Stimulated activated CD4-positive, alpha-beta T cell treated with anti-CD3 and anti-CD28 coated beads, Interleukin-4, amount 100 ng/mL, for 4 hours (primary cell): ENCODE results near the gene CISH.

ENCODE experiments used
- DNase-seq, 2 experiments: peaks; one replicate each; pipeline ENCODE4 v3.0.0-alpha.2; 2020

CISH gene, protein sequence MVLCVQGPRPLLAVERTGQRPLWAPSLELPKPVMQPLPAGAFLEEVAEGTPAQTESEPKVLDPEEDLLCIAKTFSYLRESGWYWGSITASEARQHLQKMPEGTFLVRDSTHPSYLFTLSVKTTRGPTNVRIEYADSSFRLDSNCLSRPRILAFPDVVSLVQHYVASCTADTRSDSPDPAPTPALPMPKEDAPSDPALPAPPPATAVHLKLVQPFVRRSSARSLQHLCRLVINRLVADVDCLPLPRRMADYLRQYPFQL

DNA sequence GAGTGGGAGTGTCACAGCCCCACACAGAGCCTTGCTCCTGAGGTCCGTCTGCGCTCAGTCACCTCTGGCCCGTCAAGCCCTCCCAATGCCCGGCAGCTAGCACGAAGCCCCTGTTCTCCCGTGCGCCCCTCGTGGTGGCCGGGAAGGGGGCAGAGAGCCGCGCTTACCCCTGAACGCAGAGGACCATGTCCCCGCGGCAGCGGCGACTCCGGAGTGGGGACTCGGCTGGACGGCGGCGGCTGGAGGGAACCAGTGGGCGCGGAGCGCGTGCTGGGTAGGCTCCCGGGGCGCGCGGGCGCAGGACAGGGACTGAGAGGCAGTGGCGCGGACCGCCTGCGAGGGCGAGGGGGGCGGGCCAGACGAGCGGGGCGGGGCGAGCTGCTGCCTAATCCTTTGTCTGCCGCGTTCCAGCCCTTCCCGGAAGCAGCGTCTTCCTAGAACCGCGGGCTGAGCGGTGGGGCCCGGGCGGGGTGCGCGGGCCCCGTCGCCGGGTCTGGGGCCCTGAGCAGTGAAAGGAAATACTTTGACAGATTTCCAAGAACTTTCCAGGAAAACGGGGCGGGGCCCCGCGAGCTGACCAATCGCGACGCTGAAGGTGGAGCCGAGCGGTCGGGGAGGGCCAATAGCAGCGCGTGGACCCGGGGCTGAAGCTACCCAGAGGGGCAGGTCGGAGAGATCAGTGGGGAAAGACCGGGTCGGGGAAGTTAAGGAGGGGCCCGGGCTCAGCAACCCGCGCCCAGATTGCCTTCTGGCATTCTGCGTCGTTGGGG, at the start of gene CISH:
CISH (minus strand) TSS at position 311 of the 770 bp plus-strand sequence; CDS start at position 187, 124 bp downstream.
- peak; percentile 99 for DNase-seq

DNA sequence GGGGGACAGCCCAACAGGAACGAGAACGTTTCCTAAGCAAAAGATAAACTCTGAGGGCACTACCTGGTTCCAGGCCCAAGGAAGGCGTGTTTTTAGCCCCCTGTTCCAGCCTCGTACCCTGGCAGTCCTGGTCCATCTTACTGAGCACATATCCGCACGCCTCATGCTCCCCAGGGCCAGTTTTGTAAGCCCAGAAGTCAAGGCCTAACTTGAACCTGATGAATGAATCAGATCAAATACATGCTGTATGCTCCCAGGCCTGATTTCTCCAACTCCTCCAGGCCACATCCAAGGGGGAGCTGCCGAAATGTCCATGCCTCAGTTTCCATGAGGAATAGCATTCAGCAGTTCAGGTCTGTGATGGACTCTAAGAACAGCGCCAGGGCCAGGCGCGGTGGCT, 48.8 kb upstream of the CISH start:
- no peak for DNase-seq

DNA sequence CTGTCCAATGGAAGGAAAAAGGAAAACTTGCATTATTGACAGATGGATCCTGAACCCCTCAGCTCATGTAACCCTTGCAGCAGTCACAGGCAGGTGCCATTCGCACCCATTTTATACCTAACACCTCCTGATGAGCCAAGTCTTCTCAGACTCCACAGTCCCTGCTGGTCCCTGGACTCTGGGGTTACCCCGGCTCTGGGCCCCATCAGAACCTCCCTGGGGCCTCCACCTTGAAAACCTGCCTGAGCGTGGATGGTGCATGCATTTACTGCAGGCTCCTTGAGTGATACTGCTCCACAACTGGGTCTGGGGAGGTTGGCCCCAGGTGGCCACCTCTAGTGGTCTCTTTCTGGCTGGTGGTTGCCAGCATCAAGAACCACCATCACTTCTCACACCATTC, 47.3 kb upstream of the CISH start:
- no peak for DNase-seq

DNA sequence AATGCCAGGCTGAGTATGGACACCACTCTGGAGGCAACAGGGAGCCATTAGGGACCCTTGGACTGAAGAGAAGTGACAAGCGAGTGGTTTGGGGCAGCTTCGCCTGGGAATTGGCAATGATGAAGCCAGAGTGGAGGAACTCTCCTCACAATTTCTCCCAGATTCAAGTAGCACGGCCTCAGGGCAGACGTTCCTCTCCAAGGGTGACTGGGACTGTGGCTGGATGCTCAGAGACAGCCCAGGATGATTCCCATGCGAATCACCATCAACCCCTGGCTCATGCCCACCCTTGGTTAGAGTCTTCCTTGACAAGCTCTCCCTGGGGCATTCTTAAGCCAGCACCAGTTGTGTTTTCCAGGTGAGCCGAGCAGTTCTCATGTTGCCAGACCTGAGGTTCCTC, 46.8 kb upstream of the CISH start:
- DNase-seq = no peak

DNA sequence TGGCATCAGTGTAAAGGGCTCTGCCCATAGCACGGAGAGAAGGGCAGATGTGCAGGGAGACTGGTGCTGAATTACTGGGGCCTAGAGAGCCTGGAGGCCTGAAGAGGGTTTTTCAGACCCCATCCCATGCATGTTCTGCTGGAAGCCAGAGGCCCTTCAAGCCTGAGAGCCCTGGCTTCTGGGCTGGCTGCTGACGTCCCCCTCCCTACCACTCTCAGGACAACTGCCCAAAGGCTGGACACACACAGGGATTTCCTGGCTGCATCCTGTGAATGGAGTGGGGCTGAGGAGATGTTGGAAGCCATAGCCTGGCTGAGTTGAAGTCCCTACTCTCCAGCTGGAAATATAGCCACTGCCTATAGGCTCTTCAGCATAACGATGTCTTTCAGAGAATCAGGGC, 46.2 kb upstream of the CISH start:
- DNase-seq = no peak

DNA sequence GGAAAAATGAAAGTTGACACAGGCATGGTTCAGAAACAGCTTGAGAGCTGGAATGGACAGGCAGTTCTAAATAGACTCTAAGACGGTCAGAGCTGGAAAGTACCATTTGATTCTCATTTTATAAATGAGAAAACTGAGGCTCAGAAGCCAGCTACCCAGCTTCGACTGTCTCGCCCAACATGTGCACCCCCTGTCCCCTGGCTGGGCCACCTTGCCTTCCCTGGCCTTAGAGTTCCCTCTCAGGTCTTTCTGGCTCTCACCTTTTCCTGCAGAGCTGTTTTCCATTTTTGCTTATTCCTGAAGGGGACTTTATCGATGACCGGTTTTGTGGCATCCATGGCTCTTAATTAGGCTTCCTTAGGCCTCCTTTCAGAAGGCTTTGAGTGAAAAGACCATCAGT, 45.8 kb upstream of the CISH start:
- DNase-seq = no peak

DNA sequence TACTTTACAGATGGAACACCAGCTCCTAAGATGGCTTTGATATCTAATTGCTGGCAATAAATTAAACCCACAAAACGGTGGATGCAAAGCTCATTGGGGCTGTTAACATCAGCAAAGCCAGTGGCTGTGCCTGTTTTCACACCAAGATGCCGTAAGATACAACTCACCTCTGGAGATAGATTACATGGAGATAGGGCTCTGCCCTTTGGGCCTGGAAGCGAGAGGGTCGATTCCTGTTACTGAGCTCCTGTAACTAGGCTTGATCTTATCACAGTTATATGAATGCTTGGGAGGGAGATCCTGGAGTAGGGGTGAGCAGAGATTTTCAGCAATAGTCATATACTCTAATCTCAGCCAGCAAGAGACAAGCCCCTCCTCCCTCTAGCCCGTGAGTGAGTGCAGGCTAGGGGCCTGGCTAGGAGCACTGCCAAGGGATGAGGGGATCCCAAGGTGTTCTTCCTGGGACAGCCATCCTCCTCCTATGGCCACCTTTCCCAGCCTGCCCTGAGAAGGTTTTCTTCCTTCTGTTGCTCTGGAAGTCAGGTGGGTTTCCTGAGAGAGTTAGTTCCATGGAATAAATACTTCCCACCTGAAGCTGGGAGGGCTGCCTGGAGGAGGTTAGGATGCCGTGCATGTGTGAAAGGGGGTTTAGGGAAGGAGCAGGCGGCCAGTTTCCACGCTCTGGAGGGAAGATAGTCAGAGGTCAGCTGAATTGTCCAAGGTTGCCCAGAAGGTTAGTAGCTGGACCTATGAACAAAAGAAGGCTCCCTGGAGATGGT, 45.0 kb upstream of the CISH start:
- no peak for DNase-seq

DNA sequence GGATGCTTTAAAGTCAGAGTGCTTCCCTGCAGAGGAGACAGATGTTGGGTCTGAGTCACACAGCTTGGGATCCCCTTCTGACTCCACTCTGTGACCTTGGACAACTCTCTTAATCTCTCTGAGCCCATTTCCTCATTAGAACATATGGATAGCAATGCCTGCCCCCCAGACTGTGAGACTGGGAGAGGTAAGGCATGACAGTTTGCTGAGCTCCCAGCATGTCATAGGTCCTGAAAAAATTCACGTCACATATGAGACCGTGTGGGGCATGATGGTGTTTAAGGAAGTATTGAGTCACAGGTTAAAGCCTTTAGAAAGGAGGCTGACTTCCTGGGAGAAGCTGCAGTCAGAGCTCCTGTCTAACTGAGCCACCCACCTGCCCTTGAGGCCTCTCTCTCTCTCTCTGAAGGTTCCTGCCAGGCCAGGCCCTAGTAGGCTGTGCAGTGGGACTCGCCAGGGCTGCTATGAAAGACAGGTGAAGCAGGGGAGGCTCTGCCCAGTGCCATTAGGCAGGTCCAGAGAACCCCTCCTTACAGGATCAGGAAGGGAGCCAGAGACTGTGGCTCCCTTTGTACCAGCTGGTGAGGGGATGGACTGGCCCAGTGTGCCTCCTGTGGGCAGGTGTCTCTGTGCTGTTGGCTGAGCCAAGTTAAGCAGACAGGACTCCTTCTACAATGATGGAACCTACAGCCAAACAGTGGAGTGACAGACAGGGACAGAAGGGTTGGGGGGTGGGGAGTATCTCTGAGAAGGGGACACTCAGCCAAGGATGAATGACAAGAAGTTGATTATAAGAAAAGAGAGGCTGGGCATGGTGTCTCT, 43.6 kb upstream of the CISH start:
- peak in 1 of 2 experiments; percentile 62 for DNase-seq

DNA sequence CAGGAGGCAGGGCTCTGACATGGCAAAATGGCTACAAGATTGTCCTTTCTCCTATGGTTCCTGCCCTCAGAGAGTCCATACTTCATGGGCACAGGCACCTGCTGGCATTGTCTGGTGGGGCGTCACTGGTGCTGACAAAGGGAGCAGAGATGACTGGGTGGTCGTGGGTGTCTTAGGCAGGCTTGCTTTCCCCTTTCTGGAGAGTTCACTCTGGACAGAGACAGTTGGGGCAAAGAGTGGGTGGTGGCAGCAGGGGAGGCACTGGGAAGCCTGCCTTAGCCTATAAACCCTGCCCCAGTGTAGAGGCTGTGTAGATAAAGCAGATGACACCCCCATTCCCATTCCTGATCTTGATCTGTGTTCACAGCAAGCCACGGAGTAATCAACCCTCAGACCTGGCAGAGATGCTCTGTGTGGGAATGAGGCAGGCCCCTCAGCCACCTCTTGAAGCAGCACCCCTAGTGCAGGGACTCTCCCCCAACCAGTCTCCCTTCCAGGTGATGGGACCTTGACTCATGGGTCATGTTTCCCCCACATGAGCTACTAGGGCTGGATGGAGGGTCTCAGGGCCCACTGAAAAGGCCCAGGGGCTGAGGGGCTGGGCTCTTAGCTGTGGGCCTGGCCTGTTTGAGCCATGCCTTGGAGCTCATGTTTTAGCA, 42.5 kb upstream of the CISH start:
- no peak for DNase-seq

DNA sequence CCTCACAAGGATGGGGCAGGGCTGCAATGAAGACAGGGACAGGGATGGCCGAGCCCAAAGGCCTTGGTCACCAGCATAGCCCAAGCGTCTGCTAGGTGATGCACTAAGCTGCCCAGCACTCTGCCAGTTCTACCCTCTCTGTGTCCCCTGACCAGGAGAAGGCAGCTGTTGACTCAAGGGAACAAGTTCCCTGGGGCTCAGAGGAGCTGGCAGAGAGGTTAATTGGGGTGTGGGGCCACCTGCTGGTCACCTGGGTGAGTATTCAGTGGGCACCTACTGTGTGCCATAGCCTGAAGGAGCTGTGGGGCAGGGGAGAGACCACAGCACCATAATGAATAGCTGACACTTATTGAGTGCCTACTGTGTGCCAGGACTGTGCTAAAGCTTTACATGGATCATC, 41.1 kb upstream of the CISH start:
- peak; percentile 50 for DNase-seq

DNA sequence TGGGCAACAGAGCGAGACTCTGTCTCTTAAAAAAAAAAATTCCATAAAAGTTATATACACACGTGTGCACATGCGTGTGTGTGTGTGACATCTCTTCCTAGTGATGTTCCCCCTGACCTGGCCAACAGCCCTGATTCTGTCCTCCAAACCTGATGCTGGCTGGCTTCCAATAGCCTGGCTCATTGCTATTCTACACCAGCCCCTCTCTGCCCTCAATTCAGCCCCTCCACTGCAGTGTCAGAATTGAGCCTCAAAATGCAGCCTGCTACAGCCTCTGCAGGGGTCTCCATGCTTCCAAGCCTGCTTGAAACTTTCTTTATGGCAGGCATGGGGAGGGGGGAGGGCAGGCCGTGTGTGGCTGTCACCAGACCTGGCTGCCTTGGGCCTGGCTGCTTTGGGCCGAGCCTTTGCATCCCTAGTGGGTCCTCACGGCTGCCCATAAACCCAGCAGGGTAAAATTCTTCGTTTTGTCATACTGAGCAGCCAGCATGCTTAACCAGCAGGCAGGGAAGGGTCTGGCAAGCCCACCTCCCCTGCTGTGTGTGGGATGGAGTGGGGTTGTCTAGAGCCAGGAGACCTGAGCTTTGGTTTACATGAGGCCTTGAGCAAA, 40.5 kb upstream of the CISH start:
- DNase-seq = no peak

DNA sequence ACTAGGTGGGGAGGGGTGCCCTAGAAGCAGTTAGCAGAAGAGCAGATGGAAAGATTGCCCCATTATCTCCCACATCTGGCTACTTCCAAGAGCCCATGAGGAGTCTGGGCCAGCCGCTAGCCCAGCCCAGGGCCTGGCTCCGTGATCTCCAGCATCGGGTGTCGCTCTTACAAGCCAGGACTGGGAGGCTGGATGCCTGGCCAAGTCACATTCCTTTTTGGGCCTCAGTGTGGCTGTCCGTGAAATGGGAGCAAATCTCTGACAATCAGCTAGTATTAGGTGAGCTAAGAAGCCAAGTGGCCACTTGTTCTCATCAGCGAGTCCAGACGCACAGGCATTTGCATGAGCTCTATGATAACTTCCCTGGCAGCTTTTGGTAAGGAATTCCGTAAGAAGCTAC, 39.9 kb upstream of the CISH start:
- no peak for DNase-seq

DNA sequence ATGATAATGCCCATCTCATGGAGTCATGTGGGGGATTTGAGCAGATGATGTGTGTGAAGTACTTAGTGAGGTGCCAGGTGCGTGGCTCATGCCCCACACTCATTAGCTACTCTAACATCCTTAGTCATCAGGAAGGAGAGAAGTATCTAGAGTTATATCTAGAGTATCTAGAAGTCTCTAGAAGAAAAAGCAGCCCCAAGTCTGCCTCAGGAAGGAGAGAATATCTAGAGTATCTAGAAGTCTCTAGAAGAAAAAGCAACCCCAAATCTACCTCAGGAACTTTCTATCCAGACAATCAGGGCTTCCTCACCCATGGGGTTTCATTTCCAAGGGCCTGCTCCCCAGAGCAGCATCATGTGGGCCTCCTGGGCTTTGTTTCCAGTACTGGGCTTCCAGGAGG, 38.4 kb upstream of the CISH start:
- DNase-seq = no peak

DNA sequence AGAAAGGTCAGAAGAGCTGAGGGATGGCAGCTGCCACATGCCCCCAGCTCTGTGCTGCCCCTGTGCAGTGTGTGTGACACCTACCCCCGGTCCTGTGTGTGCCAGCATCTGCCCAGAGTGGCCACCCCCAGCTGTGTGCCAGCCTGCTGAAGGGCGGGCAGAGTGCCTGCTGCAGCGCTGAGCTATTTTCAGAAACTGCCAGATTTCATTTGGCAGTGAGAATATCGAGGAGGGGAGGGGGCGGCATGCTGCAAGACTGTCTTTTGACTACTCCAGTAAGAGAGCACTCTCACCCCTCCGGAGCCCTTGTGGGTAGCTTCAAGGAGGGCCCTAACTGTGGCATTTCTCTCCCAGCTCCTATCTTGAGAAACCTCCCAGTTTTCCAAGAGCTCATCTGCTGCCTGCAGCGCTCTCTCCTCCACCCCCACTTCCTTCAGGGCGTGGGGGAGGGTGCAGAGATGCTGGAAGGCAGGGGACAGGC, 37.9 kb upstream of the CISH start:
- DNase-seq = no peak

DNA sequence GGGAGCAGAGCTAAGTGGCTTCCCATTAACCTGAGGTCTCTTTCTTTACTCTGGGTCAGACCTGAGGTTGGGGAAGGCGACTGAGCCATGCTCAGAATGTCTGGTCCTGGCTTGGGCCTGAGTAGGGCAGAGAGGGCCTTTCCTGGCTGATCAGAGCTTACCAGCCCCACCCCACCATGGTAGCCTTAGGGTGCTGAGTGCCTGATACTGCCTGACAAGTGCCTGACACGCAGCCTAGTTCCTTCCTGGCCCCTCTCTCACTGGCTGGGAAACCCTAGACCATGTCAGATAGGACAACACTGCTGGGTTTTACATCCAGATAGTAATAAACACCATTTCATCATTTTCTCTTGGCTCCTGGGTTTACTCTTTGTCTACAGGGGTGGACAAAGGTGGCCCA, 37.4 kb upstream of the CISH start:
- DNase-seq = no peak

DNA sequence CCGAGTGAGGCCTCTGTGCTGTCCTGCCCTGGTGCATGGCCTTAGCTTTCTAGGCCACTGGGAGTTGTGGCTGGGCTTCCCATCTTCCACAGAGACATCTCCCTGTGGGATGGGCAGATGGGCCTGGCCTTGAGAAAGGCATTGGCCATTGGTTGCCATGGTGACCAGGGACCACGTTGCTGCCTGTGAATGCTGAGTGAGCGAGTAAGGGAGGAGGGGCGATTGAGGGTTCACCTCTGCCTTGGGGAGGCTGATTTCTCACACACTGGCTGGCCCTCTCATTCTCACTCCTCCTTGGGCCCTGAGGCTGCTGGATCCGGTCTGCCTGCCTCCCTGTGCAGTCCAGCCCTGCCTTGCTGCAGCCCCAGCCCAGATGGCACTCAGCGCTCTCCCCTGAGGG, 36.7 kb upstream of the CISH start:
- DNase-seq = no peak

DNA sequence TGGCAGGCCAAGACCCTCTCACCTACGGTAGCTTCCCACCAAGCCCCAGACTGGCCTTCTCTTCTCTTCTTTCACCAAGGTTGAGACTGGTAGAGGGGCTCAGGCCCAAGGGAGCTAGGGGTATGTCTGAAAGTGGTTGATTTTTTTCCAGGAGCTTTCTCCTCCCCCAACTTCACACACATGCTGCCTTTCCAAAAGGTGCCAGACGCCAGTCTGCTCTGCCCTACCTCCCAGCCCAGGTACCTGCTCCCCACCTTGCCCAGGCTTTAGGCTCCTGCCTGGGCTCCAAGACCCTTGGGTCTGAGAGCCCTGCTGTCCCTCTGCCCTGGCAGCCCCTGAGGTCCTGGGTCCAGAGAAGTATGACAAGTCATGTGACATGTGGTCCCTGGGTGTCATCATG, 33.8 kb upstream of the CISH start:
- DNase-seq = no peak

DNA sequence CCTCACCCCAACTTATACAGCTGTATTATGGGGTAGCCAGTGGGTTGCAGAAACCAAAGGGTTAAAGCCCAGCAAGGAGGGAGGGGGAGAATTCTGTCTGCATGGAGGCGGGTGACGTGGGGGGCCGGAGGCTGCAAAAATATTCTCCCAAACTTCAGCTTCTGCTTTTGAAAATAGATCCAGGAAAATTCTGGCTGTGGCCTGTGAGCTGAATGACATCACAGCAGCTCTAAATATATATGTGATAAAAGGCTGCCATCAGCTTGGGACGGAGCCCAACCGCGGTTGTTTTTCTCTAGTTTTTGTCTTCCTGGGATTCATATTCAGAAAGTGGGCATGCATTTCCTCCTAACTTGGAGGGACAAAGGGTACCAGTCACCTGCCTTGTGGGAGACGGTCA, 33.0 kb upstream of the CISH start:
- DNase-seq = no peak

DNA sequence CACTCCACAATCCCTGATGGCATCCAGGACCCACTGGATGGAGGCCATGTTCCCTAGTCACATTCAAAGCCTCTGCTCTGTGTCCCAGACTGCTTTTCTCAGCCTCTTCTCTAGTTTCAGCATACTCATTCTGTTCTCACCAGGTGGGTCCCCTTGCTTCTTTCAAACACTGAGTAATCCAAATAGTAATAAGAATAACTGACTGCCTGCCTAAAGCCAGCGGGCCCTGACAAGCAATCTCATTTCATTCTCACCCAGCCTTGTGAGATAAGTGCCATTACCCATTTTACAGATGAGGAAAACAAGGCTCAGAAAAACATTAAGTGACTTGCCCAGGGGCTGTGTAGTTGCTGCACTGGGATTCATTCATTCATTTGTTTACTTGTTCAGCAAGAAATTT, 30.8 kb upstream of the CISH start:
- DNase-seq = no peak

DNA sequence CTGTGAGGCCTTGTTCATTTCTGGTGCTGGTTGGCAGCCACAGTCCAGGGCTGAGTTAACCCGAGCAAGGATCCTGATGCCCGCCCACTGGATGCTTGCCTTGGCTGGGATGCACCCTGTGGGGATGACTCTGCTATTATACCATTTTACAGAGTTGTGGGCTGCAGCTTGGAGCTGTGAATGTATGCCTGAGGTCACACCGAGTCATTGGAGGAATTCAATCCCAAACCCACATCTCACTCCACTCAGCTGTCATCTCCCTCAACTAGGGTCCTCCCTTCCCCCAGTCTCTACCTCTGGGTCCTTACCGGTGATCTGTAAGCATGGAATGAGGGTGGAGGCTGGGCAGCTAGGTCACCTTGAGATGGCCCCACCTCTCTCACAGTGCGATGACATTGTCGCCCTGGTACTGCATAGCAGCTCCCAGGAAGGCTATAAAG, 27.5 kb upstream of the CISH start:
- DNase-seq = no peak

DNA sequence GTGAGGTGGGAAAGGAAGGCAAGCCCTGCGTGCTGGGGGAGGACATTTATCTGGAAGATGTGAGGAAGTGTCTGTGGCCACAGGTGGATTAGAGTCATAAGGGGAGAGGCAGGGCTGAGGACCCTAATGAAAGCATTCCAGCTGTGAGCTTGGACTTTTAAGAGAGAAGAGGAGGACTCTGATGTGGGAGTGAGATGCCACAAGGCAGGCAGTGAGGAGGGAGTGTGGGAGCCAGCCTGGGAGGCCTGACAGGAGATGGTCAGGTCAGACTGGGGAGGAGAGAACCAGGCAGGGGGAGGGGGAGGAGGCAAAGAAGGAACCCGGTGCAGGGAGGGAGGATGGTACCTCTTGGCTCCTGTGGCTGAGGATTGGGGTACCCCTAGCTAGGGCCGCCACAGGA, 26.4 kb upstream of the CISH start:
- no peak for DNase-seq

DNA sequence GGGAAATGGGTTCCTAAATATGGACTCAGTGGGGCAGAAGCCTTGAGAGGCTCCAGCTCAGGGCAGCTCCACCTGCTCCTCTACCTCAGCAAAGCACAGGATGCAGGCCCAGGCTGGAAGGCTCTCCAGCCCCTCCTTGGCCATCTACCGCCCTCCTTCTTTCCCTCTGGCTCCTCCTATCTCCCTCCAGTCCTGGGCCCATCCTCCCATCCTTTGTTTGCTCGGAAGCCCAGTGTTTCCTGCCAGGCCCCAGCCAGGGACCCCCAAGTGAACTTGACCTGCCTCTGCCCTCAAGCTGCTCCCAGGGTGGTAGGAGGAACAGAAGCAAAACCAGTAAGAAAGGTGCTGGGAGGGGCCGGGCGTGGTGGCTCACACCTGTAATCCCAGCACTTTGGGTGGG, 25.4 kb upstream of the CISH start:
- no peak for DNase-seq
